ENCODE results near the gene TRPV3.
"Not testable (repeated sequence)": the region's sequence is repeated elsewhere in the genome, so short reads cannot be mapped to it uniquely, and the experiment has no call there.

TRPV3 gene

DNA sequence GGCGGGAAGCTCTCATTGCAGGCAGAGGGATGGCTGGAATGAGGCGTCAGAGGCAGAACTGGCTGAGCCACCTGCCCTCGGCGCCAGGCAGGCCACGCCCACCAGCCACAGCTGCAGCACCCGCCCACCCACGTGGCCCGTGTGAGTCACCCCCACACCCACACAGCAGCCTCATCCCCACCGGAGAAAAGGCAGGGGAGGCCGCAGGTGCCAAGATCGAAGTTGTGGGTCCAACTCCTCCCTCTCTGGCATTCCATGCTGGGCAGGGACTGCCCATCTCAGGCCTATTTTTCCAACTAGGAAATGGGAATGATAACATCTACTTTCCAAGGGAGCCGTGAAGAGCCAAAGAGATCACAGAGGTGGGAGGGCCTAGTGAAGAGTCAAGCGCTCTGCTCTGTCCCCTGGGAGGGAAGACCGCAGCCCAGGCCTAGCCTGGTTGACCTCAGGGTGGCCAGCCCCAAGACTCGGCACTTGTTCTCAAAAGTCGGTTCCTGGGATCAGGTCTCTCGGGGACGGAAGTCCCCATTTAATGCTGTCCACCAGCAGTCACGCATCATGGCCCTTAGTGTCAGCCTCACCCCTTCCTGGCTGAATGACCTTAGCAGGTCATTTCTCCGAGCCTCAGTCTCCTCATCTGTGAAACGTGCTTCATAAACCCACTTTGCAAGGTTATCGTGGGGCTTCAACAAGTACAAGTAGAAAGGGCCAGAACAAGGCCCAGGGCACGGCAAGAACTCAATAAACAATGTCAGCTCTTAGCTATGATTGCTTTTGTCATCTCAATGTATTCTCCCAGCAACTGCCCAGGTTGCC, at the start of gene TRPV3:
TSS of gene TRPV3 (minus strand) at position 45 of the 816 bp plus-strand sequence. CDS start 2,962 bp downstream, outside the sequence.
- FAIRE-seq, result no peak
- no peak for DNase-seq (ENCODE audit: insufficient read length, low spot score)

GRCh38 chr17:3603870-3604259, 46.3 kb upstream of the TRPV3 start:
- no peak for DNase-seq (ENCODE audit: insufficient read length, low spot score)
- FAIRE-seq, result no peak

GRCh38 chr17:3603119-3603869, 45.7 kb upstream of the TRPV3 start:
- DNase-seq (ENCODE audit: insufficient read length, low spot score) (peak; percentile 27), FAIRE-seq (no peak)

- FAIRE-seq, result no peak
- DNase-seq (ENCODE audit: insufficient read length, low spot score), result peak; percentile 49
Observed at GRCh38 chr17:3602499-3602898, 44.9 kb upstream of the TRPV3 start.

DNA sequence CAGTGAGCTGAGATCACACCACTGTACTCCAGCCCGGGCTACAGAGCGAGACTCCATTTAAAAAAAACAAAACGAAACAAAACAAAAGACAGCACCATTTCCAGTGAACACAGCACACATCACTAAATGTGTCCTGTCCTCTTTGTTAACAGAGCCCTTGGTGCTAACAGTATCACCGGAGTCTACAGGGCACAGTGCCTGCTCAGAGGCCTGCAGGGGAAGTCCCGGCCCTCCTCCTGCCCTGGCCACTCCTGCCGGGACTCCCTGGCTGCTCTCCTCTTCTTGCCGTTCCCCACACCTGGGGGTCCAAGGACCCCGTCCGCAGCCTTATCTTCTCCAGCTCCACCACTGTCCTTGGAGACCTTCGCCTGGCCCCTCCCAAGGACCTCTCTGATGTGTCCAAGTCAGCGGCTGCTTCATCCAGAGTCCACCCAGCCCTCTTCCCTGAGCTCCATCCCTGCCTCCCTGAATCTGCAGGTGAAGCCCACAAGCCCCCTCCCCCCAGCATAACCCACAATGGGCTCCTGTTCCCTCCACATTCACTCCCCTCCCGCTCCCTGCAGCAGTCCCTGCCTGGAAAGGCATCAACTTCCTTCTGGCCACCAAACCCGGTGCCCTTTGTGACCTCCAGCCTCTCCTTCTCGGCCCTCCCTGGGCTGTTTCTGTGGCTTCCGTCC, 43.1 kb upstream of the TRPV3 start:
- FAIRE-seq (no peak), DNase-seq (ENCODE audit: insufficient read length, low spot score) (no peak)

DNA sequence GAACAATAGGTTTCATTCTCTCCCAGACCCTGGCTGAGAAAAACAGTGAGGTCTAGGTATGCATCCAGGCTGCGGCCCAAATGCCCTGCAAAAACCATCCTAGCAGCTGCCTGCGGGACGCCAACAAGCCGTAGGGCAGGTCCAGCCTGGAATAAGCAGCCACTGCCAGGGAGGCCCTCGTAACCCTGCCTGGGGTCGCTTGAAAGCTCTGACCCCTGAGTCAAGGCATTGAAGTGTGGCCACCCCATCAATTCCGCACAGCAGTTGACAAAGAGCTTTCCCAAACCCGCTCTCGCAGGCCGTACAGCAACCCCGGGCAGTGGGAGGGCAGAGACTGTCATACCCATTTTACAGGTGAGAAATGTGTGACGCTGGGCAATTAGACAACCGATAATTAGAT, 40.5 kb upstream of the TRPV3 start:
- FAIRE-seq (no peak), DNase-seq (ENCODE audit: insufficient read length, low spot score) (no peak)

- FAIRE-seq (no peak), DNase-seq (ENCODE audit: insufficient read length, low spot score) (no peak)
Observed at GRCh38 chr17:3596804-3597464, 39.3 kb upstream of the TRPV3 start.

GRCh38 chr17:3594976-3595375, 37.4 kb upstream of the TRPV3 start:
- no peak for FAIRE-seq
- no peak for DNase-seq (ENCODE audit: insufficient read length, low spot score)

DNA sequence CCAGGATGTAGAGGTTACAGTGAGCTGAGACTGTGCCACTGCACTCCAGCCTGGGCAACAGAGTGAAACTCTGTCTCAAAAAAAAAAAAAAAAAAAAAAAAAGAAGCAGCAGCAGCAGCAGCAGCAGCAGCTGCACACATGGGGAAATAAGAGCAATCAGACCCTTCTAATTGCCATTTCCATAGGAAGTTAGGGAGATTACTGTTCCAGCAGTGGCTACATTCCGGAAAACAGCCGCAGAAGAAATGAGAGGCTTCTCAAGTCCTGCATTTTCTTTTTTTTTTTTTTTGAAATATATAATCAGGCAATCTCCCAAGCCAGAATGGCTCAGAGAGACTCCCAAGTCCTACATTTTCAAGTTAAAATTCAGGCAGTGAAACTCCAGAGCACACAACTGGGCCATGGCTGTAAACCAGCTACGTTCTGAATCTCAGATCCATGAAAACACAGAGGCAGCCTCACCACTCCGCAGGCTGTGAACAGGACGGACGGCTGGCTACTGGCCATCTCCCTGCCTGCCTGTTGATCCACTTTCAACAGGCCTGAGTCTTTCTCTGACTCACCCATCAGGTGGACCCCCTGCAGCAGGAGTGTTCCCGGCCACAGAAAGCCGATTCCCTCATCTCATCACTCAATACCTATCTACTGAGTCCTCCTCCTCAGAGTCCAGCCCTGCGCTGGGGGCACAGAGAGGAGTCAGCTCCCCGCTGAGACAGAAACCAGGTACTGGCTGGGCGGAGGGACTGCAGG, 36.6 kb upstream of the TRPV3 start:
- DNase-seq (ENCODE audit: insufficient read length, low spot score), result no peak

DNA sequence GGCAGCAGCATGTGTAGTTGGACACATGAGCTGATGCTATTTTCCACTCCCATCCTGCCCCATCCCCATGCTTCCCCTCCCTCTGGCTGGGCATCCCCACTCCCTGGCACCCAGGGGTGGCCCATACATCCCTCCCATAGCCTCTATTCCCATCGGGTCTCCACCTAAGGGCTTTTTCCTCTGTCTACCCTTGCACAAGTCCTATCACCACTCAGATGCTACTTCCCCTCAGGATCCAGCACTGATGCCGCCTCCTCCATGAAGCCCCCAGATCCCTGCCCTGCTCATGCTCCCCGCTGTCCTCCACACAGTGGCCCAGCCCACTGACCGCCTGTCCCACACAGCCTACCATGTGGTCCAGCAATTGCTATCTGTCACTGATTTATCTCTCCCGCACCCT, 35.8 kb upstream of the TRPV3 start:
- no peak for FAIRE-seq

More for the DNA sequence above, 36.6 kb upstream of the TRPV3 start:
- peak; percentile 51 for FAIRE-seq

DNA sequence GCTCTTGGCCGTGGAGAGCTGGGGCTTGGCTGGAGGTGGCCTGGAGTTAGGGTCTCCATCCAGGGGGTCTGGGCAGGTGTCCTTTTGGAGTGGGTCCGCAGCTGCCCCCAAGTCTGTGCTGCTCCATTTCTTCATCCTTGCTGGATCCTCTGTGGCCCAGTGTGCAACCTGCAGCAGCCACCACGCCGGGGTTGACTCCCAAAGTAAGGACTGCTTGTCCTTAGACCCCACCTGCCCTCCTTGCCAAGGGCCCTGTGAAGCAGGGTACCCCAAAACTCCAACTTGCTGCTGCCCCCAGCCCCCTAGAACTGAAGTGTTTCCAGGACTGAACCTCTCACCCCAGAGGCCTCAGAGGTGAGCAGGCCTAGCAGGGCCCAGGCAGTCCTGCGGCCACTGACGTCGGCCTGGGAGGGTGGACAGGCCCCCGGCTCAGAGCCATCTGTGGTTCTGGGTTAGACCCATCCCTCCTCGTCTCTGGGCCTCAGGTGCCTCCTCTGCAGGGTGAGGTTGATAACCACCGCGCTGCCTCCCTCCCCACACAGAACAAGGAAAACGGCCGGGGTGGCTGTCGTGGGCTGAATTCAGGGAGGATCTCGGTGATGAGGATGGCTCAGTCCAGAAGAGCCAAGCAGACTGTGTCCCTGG, 34.7 kb upstream of the TRPV3 start:
- FAIRE-seq (no peak), DNase-seq (ENCODE audit: insufficient read length, low spot score) (no peak)

More for the DNA sequence above, 35.8 kb upstream of the TRPV3 start:
- DNase-seq (ENCODE audit: insufficient read length, low spot score), result no peak

DNA sequence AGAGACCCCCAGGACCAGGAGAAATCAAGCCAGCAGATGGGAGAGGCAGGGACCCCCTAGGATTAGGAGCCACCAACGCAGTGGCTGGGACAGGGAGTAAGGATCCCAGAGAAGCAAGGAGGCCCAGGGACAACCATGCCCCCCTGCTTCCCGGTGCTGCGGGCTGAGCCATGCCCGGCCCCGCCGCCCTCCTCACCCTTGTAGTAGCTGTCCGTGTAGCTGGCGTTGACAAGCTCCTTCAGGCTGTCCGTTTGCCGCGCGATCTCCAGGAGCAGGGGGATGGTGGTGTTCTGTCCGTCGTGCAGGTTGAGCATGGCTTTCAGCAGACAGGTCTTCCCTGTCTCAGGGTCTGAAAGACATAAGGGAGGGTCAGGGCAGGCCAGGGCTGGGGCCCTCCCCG, 33.2 kb upstream of the TRPV3 start:
- no peak for DNase-seq (ENCODE audit: insufficient read length, low spot score)
- no peak for FAIRE-seq

GRCh38 chr17:3590231-3590630, 32.6 kb upstream of the TRPV3 start:
- no peak for DNase-seq (ENCODE audit: insufficient read length, low spot score)
- no peak for FAIRE-seq

DNA sequence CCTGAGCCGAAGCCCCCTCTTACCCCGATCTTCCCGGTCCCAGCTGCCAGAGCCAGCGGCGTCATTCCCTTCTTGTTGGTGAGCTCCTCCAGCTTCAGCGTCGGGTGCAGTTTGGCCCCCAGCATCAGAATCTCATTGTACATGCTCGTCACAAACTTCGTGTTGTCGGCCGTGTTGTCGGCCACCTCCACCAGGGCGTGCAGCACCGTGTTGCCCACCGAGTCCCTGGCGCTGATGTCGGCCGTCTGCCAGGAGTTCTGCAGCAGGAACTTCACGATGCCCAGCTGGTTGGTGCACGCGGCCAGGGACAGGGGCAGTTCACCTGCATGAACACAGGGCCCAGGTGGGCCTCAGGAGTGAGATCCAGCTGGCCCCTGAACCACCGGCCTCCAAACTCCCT, 32.2 kb upstream of the TRPV3 start:
- FAIRE-seq (no peak), DNase-seq (ENCODE audit: insufficient read length, low spot score) (no peak)

DNA sequence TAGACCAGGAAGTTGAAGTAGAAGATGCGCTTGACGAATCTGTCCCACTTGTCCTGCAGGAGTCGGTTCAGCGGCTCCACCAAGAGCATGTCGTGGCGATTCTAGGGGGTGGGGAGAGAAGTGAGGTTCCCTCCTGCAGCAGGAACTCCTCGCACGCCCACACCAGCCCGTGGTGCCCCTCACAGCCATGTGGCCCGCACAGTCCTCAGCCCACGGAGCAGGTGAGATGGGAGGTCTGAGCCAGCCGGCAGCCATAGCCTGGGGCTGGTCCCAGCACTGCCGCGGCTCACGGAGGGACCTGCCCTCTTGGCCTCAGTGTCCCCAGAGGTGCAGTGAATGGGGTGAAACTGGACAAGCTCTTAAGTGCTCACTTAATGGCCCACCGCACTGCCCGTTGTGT, 28.2 kb upstream of the TRPV3 start:
- FAIRE-seq, result no peak
- no peak for DNase-seq (ENCODE audit: insufficient read length, low spot score)

DNA sequence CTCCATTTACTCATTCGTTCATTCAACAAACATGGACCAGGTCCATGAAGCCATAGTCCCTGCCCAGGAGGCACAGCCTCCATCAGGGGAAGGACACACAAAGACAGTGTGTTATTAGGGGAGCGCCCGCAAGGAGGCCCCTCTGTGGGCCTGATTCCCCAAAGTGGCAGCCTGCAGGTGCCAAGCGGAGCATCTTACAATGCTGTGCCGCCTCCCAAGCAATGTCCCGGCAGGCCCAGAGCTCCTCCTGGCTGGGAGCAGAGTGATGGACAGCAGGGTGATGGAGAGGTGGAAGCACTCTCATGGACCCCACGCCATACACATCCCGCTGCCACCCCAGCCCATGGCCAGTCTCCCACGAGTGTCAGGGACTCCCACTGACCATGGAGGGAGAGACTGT, 25.8 kb upstream of the TRPV3 start:
- FAIRE-seq (no peak), DNase-seq (ENCODE audit: insufficient read length, low spot score) (no peak)

DNA sequence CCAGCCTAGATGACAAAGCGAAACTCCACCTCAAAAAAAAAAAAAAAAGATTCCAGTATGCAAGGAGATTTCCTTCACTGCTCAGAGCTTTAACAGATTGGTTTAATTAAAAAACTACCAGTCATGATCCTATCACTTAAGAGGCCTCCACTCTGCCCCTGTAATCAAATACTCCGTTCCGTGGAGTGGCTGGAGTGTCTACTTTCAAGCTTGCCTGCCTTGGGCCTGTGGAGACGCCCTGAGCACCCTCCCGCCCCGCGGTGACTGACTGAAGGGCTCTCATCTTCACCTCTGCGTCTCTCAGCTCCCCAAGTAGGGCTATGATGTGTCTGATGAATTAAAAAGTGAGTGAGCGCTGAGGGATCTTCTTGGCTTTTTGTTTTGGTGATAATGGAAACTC, 25.3 kb upstream of the TRPV3 start:
- DNase-seq (ENCODE audit: insufficient read length, low spot score), result no peak
- FAIRE-seq, result no peak

DNA sequence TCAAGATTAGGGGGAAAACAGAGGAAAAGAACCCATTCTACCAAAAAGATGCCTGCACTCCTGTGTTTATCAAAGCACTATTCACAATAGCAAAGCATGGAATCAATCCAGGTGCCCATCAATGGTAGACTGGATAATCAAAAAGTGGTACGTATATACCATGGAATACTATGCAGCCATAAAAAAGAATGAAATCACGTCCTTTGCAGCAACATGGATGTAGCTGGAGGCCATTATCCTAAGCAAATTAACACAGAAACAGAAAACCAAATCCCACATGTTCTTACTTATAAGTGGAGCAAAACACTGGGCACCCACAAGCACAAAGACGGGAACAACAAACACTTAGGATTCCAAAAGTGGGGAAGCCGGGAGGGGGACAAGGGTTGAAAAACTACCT, 21.1 kb upstream of the TRPV3 start:
- not testable (repeated sequence) for FAIRE-seq; DNase-seq (ENCODE audit: insufficient read length, low spot score)

DNA sequence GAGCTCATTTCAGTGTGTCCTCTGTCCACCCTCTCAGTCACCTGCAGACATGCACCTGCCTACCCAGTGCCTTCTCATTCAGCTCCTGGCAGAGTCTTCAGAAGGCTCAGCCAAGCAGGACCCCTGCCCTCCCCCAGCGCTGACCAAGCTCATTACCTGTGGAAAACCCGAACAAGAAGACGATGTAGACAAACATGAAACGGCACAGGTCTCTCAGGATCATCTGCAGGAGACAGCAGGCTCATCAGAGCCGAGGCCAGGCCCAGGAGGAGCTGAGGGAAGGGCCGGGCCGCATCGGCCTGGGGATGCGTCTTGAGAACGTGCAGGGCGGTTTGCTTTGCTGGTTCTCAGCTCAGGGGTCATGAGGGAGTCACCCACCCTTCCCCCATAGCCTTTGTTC, 19.4 kb upstream of the TRPV3 start:
- FAIRE-seq (no peak), DNase-seq (ENCODE audit: insufficient read length, low spot score) (no peak)

DNA sequence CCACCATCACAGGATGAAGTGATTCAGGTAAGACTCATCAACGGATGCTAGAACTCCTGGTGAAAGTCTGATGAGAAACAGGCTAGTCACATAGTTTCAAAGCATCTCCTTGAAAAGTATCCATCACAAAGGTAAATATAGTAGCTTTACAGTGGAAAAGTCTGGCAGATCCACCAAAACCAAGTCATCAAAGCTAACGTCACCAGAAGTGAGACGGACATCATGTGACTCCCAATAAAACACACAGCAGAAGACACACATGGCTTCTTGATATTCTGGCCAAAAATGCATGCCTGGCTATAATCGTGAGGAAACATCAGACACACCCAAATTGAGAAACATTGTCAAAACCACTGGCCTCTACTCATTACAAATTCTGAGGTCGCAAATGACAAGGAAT, 17.9 kb upstream of the TRPV3 start:
- DNase-seq (ENCODE audit: insufficient read length, low spot score), result no peak

More for the DNA sequence above, 17.9 kb upstream of the TRPV3 start:
- no peak for FAIRE-seq

All from HTR-8/SVneo (cell line).